Measurements from ENCODE around the gene PRR5L.

PRR5L gene

DNA sequence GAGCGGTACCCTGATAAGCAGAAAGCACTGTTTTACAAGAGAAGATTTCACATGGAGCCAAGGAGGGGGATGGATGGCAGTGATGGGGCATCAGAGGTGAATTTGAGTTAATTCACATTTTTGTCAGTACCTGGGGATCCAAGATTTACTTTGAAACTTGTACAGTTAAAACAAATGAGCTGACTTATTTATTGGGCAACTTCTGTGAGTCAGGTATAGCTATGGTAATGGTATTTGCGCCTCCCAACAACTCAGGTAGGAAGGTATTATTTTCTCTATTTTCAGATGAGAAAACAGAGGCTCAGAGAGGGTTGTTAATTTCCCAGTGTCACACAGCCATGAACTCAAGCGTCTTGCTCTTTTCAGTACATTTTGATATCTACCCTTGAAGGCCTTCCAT is 83.6 kb downstream of the PRR5L start:
- no peak for DNase-seq (ENCODE audit: low spot score)
- TF ChIP-seq, protein P1, sequence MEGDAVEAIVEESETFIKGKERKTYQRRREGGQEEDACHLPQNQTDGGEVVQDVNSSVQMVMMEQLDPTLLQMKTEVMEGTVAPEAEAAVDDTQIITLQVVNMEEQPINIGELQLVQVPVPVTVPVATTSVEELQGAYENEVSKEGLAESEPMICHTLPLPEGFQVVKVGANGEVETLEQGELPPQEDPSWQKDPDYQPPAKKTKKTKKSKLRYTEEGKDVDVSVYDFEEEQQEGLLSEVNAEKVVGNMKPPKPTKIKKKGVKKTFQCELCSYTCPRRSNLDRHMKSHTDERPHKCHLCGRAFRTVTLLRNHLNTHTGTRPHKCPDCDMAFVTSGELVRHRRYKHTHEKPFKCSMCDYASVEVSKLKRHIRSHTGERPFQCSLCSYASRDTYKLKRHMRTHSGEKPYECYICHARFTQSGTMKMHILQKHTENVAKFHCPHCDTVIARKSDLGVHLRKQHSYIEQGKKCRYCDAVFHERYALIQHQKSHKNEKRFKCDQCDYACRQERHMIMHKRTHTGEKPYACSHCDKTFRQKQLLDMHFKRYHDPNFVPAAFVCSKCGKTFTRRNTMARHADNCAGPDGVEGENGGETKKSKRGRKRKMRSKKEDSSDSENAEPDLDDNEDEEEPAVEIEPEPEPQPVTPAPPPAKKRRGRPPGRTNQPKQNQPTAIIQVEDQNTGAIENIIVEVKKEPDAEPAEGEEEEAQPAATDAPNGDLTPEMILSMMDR (IDR thresholded peaks at IDR 0.05; ENCODE audit: extremely low read depth, missing control alignments), result no peak

DNA sequence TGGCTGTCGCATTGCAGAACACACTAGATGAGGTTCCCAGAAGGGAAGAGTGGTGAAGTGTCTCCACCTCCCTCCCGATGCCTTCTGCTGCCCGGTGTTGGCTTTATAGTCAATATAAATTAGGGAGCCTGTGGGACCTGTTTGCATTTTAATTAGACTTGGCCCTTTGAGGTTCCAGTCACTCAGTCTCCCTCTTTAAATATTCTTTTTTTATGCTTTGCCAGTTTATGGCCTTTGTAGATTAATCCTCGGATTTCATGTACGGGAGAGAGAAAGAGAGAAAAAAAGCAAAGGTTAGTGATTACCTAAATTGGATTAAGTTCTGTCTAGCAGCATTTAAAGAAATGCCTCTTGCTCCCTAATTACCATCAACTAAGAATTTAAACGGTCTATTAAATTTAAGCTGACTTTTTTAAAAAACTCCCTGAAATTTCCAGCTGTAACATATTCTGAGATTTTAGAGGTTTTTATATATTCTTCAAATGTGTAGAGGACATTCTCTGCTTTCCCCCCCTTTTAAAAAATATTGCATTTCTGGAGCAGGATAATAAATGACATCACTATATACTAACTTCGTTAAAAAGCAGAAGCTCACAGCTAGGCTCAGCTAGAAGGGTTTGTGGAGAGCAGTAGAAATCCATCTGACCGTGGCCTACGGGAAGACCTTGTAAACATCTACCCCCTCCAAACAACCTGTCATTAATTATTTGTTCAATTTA is 84.4 kb downstream of the PRR5L start:
- TF ChIP-seq, protein P1 (IDR thresholded peaks at IDR 0.05; ENCODE audit: extremely low read depth, missing control alignments), result no peak
- DNase-seq (ENCODE audit: low spot score), result no peak

DNA sequence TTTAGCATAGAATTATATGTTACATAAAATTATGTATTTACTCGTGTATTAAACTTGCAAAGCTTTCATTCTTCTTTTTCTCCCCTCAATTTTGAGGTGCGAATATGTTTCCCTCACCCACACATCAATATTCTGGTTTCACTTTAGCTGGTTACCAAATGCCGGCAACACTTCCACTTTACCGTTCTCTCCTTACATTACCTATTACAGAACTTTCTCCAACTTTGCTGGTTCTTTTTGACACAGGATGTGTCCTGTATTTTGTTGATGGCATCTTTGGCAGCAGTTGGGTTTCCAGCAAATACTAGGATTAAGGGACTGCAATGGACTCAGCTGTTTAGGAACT is 84.9 kb downstream of the PRR5L start:
- no peak for DNase-seq (ENCODE audit: low spot score)
- TF ChIP-seq, protein P1 (IDR thresholded peaks at IDR 0.05; ENCODE audit: extremely low read depth, missing control alignments), result no peak

DNA sequence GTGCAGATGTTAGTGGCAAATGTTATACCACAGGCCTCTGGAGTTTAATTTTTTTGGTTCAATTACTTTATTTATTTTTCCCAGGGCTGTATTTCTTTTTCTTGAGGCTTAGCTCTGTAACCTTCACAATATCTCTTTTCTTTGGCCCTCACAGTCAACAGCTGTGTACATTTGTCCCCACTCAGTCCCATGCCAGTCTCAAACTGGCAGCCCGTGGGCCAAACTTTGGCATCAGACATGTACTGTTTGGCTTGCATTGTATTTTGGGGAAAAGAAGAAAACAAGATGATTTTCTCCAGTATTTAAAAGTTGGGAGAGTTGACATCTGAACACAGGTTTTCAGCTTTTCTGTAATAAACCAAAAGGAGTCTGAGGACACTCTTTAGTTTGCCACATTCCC is 87.1 kb downstream of the PRR5L start:
- DNase-seq (ENCODE audit: low spot score), result no peak
- TF ChIP-seq, protein P1 (IDR thresholded peaks at IDR 0.05; ENCODE audit: extremely low read depth, missing control alignments), result no peak

DNA sequence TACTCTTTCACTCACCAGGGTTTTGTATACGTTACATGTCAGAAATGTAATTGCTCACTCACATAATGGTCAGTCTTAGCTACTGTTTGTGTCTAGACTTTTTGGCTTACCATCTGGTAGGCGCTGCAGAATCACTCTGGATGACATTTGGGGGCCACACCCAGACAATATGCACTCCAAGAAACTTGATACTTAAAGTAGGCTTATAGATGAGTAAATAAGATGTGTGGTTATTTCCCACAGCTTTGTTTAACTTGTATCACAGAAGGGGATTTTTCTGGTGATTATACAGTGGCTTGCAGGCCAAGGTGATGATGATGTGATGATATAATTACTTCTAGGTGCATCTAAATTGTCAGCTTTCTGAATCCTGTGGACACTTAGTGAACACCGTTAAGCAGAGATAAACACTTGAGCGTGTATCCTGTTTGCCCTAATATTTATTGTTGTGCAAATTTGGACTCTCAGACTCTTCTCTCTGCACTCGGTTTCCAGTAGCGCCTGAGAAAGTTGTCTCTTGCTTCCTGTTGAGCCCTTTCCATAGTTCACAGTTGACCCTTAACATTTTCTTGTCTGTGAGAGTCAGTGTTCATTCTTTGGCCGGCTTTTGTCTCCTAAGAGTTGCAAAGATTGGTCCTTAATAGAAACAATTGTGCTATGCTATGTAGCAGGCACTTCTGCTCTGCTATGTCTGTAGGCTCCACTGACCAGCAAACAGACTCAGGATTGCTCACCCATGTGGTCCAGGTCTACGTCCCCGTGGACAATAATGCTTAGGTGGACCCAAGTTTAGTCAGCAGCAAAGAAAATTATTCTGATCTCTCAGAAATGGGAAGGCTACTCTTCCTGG is 89.3 kb downstream of the PRR5L start:
- no peak for DNase-seq (ENCODE audit: low spot score)
- TF ChIP-seq, protein P1 (IDR thresholded peaks at IDR 0.05; ENCODE audit: extremely low read depth, missing control alignments), result no peak

DNA sequence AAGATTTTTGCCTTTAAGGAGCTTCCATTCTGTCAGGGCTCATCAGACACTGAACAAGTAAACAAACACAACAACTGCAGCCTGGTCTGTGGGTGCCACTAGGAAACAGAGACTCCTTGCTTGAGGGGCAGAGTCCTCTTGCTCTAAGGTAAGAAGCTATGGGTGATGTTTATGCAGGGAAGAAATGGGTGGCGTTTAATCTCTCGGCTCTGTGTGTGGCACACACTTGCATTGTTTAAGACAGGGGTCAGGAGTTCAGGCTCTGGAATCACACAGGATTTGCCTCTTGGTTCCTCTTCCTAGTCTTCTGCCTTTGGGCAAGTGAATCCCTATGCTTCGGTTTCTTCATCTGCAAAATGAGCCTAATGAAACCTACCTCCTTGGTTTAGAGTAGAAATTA is 90.3 kb downstream of the PRR5L start:
- TF ChIP-seq, protein P1 (IDR thresholded peaks at IDR 0.05; ENCODE audit: extremely low read depth, missing control alignments), result no peak
- DNase-seq (ENCODE audit: low spot score), result no peak

DNA sequence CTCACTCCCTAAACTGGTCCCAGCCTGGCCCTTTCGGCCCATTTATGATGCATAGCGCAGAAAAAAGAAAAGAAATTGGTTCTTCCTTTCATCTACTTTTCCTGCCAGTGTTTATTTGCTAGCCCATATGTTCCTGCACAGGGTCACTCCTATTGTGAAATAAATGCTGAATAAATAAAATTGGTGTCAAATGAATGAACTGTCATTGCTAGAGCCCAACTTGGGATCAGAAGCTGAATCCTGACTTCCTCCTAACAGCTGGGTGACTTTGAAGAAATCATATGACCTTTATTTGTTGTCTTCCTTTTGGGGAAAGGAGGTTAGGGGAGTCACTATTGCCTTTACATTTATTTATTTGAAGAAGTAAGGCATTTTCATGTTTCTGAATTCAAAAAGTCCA is 92.0 kb downstream of the PRR5L start:
- TF ChIP-seq, protein P1 (IDR thresholded peaks at IDR 0.05; ENCODE audit: extremely low read depth, missing control alignments), result no peak
- no peak for DNase-seq (ENCODE audit: low spot score)

Data from GM20000 (cell line).